ENCODE measurements around the gene C5orf46. TPM values are rescaled to one million over a fixed set of nuclear protein-coding genes. Genes with fewer than 3 reads are reported as not detected.

Gene C5orf46
- total RNA-seq, 1 experiment from 2014 or later, result not detected

GRCh38 chr5:147844846-147845245, 61.5 kb downstream of the C5orf46 start:
- no peak for DNase-seq (ENCODE audit: low read depth)
- in situ Hi-C loops (cut with HindIII; ENCODE audit: low pct_unique_long_range_greater_than_20kb, low sequenced_read_pairs), result no loop called here

- no peak for DNase-seq (ENCODE audit: low read depth)
- in situ Hi-C loops (cut with HindIII; ENCODE audit: low pct_unique_long_range_greater_than_20kb, low sequenced_read_pairs), result no loop called here
Measured at GRCh38 chr5:147842869-147843268, 63.5 kb downstream of the C5orf46 start.

Other genes with a start within 250 kb of the C5orf46 start
- 0.20 TPM in 1 of 2 replicates, not detected in the other for gene JAKMIP2, start 123.8 kb downstream of the C5orf46 start, total RNA-seq (2014; rRNA removed; shearing (Covaris generic); ENCODE audit: low replicate concordance)
- not detected in 2 replicates for gene SPINK1, start 74.9 kb downstream of the C5orf46 start, total RNA-seq (2014; rRNA removed; shearing (Covaris generic); ENCODE audit: low replicate concordance)
- not detected in 2 replicates for gene SCGB3A2, start 27.8 kb downstream of the C5orf46 start, total RNA-seq (2014; rRNA removed; shearing (Covaris generic); ENCODE audit: low replicate concordance)
- gene SPINK5, start 157.4 kb upstream of the C5orf46 start, total RNA-seq (2014; rRNA removed; shearing (Covaris generic); ENCODE audit: low replicate concordance), result 0.95 TPM in 1 of 2 replicates, not detected in the other

Data from Caki2 (cell line).